ENCODE results near the gene TMEM117.
A peak's percentile ranks its signal among the peaks of the same experiment; 100 is the strongest.

Gene TMEM117

GRCh38 chr12:43835656-43836474, at the start of gene TMEM117:
TMEM117 (plus strand) TSS chr12:43836081.
- Mint-ChIP-seq H3K4me1 (ENCODE audit: low read depth) (peaks cover 25% of the 10 kb centered on the region), H3K36me3 (ENCODE audit: low read depth) (peaks cover 2% of the 10 kb centered on the region), H3K27me3 (ENCODE audit: low read depth) (peaks cover 47% of the 10 kb centered on the region), H3K27ac (peak within 1 kb of the TSS; percentile 75), H3K4me3 (peak within 1 kb of the TSS; percentile 87), H3K9me3 (no peaks in the 10 kb centered on the region)

DNA sequence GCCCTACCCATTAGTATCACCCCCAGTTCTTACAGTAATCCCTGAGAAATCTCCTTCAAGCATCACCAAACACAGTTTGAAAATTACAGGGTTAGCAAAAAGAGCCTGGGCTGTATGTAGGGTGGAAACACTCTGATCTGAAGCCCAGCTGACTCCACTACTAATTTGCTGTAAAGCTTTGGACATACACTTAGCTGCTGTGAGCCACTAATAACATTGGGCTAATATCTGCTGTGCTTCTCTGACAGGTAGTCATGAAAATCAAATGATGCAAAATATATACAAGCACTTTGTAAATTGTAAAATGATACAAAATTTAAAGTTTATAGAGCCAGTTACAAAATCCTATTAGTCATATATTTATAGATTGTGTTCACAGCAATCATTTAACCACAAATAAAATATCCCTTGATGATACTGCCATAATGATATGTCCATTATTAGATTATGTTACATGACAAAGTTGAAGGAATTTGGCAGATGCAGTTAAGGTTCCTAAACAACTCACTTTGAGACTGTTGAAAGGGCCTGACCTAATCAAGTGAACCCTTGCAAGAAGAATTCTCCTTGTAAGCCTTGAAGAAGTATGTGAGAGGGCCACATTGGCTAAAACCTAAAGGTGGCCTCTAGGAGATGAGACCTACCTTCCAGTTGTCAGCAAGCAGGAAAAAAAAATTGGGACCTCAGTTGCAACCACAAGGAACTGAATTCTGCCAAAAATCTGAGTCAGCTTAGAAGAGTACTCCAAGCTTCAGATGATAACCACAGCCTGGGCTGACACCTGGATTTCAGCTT, 48.8 kb upstream of the TMEM117 start:
- no peak overlapping the region for H3K4me3 Mint-ChIP-seq
- no peak overlapping the region for H3K27ac Mint-ChIP-seq
- no peaks in the 10 kb centered on the region for H3K27me3 Mint-ChIP-seq (ENCODE audit: low read depth)
- H3K36me3 Mint-ChIP-seq (ENCODE audit: low read depth) = peaks cover 25% of the 10 kb centered on the region
- H3K4me1 Mint-ChIP-seq (ENCODE audit: low read depth) = no peaks in the 10 kb centered on the region
- H3K9me3 Mint-ChIP-seq = no peaks in the 10 kb centered on the region

DNA sequence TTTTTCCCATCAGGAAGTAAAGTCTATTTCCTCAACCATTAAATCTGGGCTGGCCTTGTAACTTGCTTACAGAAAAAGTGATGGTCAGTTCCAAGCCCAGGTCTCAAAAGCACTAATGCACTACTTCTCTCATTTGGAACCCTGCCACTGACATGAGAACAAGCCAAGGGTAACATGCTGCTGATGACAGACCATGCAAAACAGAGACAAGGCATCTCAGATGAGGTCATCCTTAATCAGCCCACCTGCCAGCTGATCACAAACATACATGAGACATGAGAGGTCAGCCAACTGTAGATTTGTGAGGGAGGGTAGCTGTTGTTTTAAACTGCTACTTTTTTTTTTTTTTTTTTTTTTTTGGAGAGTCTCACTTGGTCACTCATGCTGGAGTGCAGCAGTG, 45.9 kb upstream of the TMEM117 start:
- Mint-ChIP-seq H3K4me3 (no peak overlapping the region), H3K27me3 (ENCODE audit: low read depth) (no peaks in the 10 kb centered on the region), H3K36me3 (ENCODE audit: low read depth) (peaks cover 26% of the 10 kb centered on the region), H3K9me3 (no peaks in the 10 kb centered on the region), H3K27ac (no peak overlapping the region), H3K4me1 (ENCODE audit: low read depth) (no peaks in the 10 kb centered on the region)

DNA sequence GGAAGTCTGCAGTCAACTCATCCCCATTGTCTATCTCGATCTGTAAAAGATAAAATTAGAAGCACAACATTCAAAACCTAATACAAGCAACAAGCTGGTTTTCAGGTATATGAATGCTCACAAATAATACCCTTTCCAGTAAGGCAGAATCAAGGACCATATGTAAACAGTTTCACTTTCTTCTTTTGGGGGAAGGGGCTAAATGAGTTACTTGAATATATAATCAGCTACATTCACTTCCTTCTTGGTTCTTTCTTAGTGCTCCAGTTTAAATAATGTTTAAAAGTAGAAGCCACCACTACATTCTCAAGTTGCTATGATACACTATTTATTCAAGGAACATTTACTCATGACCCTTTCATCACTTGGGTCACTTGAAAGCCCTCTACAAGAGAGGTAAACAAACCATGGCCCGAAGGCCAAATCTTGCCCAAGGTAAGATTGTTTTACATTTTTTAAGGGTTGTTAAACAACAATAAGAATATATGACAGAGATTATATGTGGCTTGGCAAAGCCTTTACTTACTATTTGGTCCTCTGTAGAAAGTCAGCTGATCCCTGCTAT, 40.1 kb upstream of the TMEM117 start:
- no peaks in the 10 kb centered on the region for H3K4me1 Mint-ChIP-seq (ENCODE audit: low read depth)
- peaks cover 31% of the 10 kb centered on the region for H3K36me3 Mint-ChIP-seq (ENCODE audit: low read depth)
- no peaks in the 10 kb centered on the region for H3K27me3 Mint-ChIP-seq (ENCODE audit: low read depth)
- H3K27ac Mint-ChIP-seq = no peak overlapping the region
- no peak overlapping the region for H3K4me3 Mint-ChIP-seq
- H3K9me3 Mint-ChIP-seq = no peaks in the 10 kb centered on the region

GRCh38 chr12:43797561-43798217, 38.2 kb upstream of the TMEM117 start:
- peaks cover 2% of the 10 kb centered on the region for H3K4me1 Mint-ChIP-seq (ENCODE audit: low read depth)
- H3K9me3 Mint-ChIP-seq = no peaks in the 10 kb centered on the region
- peaks cover 30% of the 10 kb centered on the region for H3K36me3 Mint-ChIP-seq (ENCODE audit: low read depth)
- H3K4me3 Mint-ChIP-seq = no peak overlapping the region
- no peak overlapping the region for H3K27ac Mint-ChIP-seq
- no peaks in the 10 kb centered on the region for H3K27me3 Mint-ChIP-seq (ENCODE audit: low read depth)

GRCh38 chr12:43805149-43805859, 30.6 kb upstream of the TMEM117 start:
- H3K27ac Mint-ChIP-seq = peak overlapping the region; percentile 87
- H3K9me3 Mint-ChIP-seq = no peaks in the 10 kb centered on the region
- H3K27me3 Mint-ChIP-seq (ENCODE audit: low read depth) = no peaks in the 10 kb centered on the region
- H3K36me3 Mint-ChIP-seq (ENCODE audit: low read depth) = peaks cover 15% of the 10 kb centered on the region
- peaks cover 24% of the 10 kb centered on the region for H3K4me1 Mint-ChIP-seq (ENCODE audit: low read depth)
- H3K4me3 Mint-ChIP-seq = peak overlapping the region; percentile 94

DNA sequence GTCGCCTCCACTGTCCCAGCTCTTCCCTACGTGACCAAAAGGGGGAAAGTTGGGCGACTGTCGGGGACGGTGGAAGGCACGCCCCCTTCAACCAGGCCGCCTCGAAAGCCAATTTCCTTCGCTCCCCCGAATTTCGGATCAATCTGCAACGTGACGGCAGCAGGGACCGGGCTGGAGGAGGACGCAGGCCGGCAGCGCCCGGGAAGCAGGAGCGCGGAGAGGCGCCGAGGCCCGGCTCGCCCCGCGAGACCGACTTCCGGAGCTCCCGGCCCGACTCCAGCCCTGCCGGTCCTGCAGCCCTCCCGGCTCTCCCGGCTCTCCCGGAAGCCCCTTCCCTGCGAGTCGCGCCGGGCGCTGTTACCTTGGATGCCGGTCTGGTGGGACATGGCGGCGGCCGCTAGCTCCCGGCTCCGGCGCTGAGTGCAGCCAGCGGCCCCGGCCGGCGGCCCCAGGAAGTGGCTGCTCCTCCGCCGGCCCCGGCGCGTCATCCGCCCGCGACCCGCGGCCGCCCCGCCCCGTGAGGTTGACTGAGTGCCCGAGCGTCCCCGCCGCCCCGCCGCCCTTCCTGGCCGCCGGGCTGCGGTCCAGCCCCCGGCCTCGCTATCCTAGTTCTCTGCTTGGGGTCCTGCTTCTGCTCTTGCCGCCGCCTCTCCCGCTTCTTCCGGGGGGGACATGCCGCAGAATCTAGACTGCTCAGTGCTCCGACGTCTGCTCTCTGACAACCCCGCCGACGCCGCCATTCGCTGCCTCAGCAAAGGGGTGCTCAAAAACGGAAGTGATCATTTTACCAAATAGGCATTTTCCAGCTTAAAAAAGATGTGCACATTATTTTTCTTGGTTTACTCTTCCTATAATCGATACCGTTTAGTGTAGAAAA, 29.8 kb upstream of the TMEM117 start, which contains the start of gene TWF1:
Gene TWF1, minus strand, starts transcription at position 458 of the 877 bp plus-strand sequence. Its CDS starts 72 bp downstream, at position 386.
- Mint-ChIP-seq H3K4me1 (ENCODE audit: low read depth) (peaks cover 24% of the 10 kb centered on the region), H3K27ac (peak within 1 kb of the TSS; percentile 100), H3K4me3 (peak within 1 kb of the TSS; percentile 100), H3K27me3 (ENCODE audit: low read depth) (no peaks in the 10 kb centered on the region), H3K36me3 (ENCODE audit: low read depth) (peaks cover 10% of the 10 kb centered on the region), H3K9me3 (no peaks in the 10 kb centered on the region)

DNA sequence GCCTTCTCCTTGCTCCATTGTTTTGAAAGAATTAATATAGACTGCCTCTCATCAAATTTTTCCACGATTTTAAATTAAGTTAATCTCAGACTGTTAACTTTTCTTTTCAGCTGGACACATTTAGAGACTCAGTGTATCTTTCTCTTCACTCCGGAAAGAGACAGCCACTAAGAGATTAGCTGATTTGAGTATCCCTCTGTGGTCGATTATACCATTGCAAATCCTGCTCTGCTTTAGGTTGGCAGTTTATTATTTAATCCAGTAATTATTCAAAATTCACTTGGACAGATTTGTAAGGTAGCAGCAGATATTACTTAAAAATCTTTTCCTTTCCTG, 29.2 kb upstream of the TMEM117 start:
- Mint-ChIP-seq H3K36me3 (ENCODE audit: low read depth) (peaks cover 8% of the 10 kb centered on the region), H3K4me3 (peak overlapping the region; percentile 100), H3K4me1 (ENCODE audit: low read depth) (peaks cover 24% of the 10 kb centered on the region), H3K27ac (peak overlapping the region; percentile 100), H3K9me3 (no peaks in the 10 kb centered on the region), H3K27me3 (ENCODE audit: low read depth) (no peaks in the 10 kb centered on the region)

GRCh38 chr12:43807386-43807785, 28.5 kb upstream of the TMEM117 start:
- H3K36me3 Mint-ChIP-seq (ENCODE audit: low read depth) = peaks cover 8% of the 10 kb centered on the region
- peaks cover 3% of the 10 kb centered on the region for H3K27me3 Mint-ChIP-seq (ENCODE audit: low read depth)
- H3K4me3 Mint-ChIP-seq = no peak overlapping the region
- no peaks in the 10 kb centered on the region for H3K9me3 Mint-ChIP-seq
- H3K27ac Mint-ChIP-seq = peak overlapping the region; percentile 100
- peaks cover 23% of the 10 kb centered on the region for H3K4me1 Mint-ChIP-seq (ENCODE audit: low read depth)

- Mint-ChIP-seq H3K36me3 (ENCODE audit: low read depth) (no peaks in the 10 kb centered on the region), H3K9me3 (no peaks in the 10 kb centered on the region), H3K4me3 (no peak overlapping the region), H3K4me1 (ENCODE audit: low read depth) (peaks cover 4% of the 10 kb centered on the region), H3K27me3 (ENCODE audit: low read depth) (peaks cover 16% of the 10 kb centered on the region), H3K27ac (no peak overlapping the region)
Observed at GRCh38 chr12:43812057-43812456, 23.8 kb upstream of the TMEM117 start.

GRCh38 chr12:43812926-43813325, 23.0 kb upstream of the TMEM117 start:
- Mint-ChIP-seq H3K36me3 (ENCODE audit: low read depth) (no peaks in the 10 kb centered on the region), H3K27ac (no peak overlapping the region)

DNA sequence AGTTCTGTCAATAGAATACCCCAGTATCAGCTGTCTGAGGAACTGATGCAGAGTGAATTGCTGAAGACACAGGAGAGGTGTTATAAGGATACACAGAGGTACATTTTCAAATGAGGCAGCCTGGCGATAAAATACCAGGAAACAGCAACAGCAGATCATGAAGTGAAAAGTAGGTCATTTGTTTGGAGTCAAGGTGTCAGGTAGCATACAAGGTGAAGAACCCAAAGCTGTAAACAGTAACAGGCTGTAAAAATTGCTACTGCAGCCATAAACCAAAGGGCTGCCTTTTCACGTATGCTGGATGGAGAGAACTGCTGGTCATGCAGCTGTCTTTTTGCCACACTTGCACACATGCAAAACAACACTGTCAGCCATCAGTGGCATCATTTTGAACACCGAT, 20.5 kb upstream of the TMEM117 start:
- Mint-ChIP-seq H3K4me3 (no peak overlapping the region), H3K9me3 (no peaks in the 10 kb centered on the region), H3K36me3 (ENCODE audit: low read depth) (no peaks in the 10 kb centered on the region), H3K27me3 (ENCODE audit: low read depth) (peaks cover 19% of the 10 kb centered on the region), H3K27ac (no peak overlapping the region), H3K4me1 (ENCODE audit: low read depth) (no peaks in the 10 kb centered on the region)

More at GRCh38 chr12:43812926-43813325, 23.0 kb upstream of the TMEM117 start:
- no peaks in the 10 kb centered on the region for H3K4me1 Mint-ChIP-seq (ENCODE audit: low read depth)
- H3K9me3 Mint-ChIP-seq = no peaks in the 10 kb centered on the region
- peaks cover 16% of the 10 kb centered on the region for H3K27me3 Mint-ChIP-seq (ENCODE audit: low read depth)
- H3K4me3 Mint-ChIP-seq = no peak overlapping the region

DNA sequence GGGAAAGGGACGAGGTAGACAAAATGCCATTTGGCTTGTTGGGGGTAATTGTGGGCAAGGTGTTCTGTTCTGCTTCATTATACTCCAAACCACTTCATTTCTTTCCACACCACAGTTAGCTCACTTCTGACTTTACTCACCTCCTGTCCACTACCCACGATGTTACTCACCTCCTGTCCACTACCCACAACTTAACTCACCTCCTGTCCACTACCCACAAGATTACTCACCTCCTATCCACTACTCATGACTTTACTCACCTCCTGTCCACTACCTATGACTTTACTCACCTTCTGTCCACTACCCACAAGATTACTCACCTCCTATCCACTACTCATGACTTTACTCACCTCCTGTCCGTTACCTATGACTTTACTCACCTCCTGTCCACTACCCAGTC, 19.7 kb upstream of the TMEM117 start:
- no peak overlapping the region for H3K27ac Mint-ChIP-seq

More for the DNA sequence above, 19.7 kb upstream of the TMEM117 start:
- Mint-ChIP-seq H3K27me3 (ENCODE audit: low read depth) (peaks cover 19% of the 10 kb centered on the region), H3K36me3 (ENCODE audit: low read depth) (no peaks in the 10 kb centered on the region), H3K4me3 (no peak overlapping the region), H3K9me3 (no peaks in the 10 kb centered on the region), H3K4me1 (ENCODE audit: low read depth) (no peaks in the 10 kb centered on the region)
